AG09319 (cell line): ENCODE results near the gene SORBS2.

Source experiments
- DNase-seq: peaks from one replicate; pipeline ENCODE4 v3.0.0-alpha.2; 2010; ENCODE audit warnings: low read depth; ENCODE audit errors: extremely low read depth
- CTCF ChIP-seq: IDR thresholded peaks from 2 replicates; pipeline ENCODE4 v1.5.1; 2011; ENCODE audit warnings: low read depth, mild to moderate bottlenecking, inconsistent platforms, low read length, moderate library complexity

The SORBS2 gene

GRCh38 chr4:185839194-185839712 lies 27.3 kb upstream of the SORBS2 start:
- DNase-seq: peak; percentile 51
- no peak for TF ChIP-seq CTCF

GRCh38 chr4:185838514-185839193 lies 26.7 kb upstream of the SORBS2 start:
- no peak for DNase-seq
- TF ChIP-seq CTCF: no peak

- DNase-seq: no peak
- no peak for TF ChIP-seq CTCF
Measured at GRCh38 chr4:185838104-185838452, 26.1 kb upstream of the SORBS2 start.

GRCh38 chr4:185837415-185838103 lies 25.6 kb upstream of the SORBS2 start:
- no peak for TF ChIP-seq CTCF
- DNase-seq: no peak

GRCh38 chr4:185836241-185837084 lies 24.5 kb upstream of the SORBS2 start:
- TF ChIP-seq CTCF: no peak
- DNase-seq: no peak

GRCh38 chr4:185835814-185836213 lies 23.8 kb upstream of the SORBS2 start:
- no peak for TF ChIP-seq CTCF
- no peak for DNase-seq

GRCh38 chr4:185835336-185835735 lies 23.3 kb upstream of the SORBS2 start:
- TF ChIP-seq CTCF: no peak
- no peak for DNase-seq
